GM12878 (cell line): ENCODE measurements around the gene SPR. TPM values are rescaled to one million over a fixed set of nuclear protein-coding genes. Genes with fewer than 3 reads are reported as not detected.
A peak's percentile ranks its signal among the peaks of the same experiment; 100 is the strongest.

Experiments used
- ATAC-seq: fragments of 200-7000 bp; cut with Tn5 transposase; 3 replicates; pipeline ENCODE4 v1.9.1; 2020; ENCODE audit warnings: mild to moderate bottlenecking, moderate library complexity
- BruUV-seq: library from RNA; stranded (reverse); fragments of 400-500 nt; replicated peaks from 2 replicates; lab custom pipeline; 2021; lab: Mats Ljungman, UMichigan
- CTCF ChIA-PET: fragments of 300-600 bp; sonication (Branson Sonifier 250); formaldehyde crosslinking; extraction: SDS; loops from one replicate; lab custom pipeline; 2021; ENCODE audit warnings: inconsistent platforms; lab: Yijun Ruan, JAX
- POLR2A ChIA-PET: fragments of 350-600 bp; formaldehyde crosslinking; extraction: SDS; loops from one replicate; lab custom pipeline; 2021; ENCODE audit warnings: inconsistent platforms; lab: Charles Lee
- RAD21 ChIA-PET: fragments of 300-600 bp; sonication (Branson Sonifier 250); formaldehyde crosslinking; loops from one replicate; lab custom pipeline; 2023; ENCODE audit warnings: antibody characterized with exemption; ENCODE audit not compliant: unreplicated experiment; lab: Charles Lee
- SMC1A ChIA-PET: fragments of 300-600 bp; sonication (Branson Sonifier 250); formaldehyde crosslinking; loops from one replicate; lab custom pipeline; 2023; ENCODE audit not compliant: unreplicated experiment, uncharacterized antibody; lab: Charles Lee
- DNase-seq: peaks from one replicate; pipeline ENCODE4 v3.0.0-alpha.2; 2011; ENCODE audit warnings: low read depth, low spot score
- FAIRE-seq: peaks from 3 replicates; lab custom pipeline; 2011; peaks lifted over from hg19 to GRCh38; lab: Jason Lieb, UNC
- H2AFZ ChIP-seq: 2 replicates; pipeline ENCODE4 v1.6.0; 2011; ENCODE audit warnings: low read depth, low read length, control low read depth; ENCODE audit not compliant: control insufficient read depth
- H3K27ac ChIP-seq: 2 replicates; pipeline ENCODE4 v1.5.1; 2011; ENCODE audit warnings: control low read depth; ENCODE audit not compliant: control insufficient read depth, insufficient read depth
- H3K27me3 ChIP-seq, 2 experiments: replicated peaks in 1 of 2; 2 replicates each; pipeline versions ENCODE4 v1.6.0 to v1.6.1; 2011; ENCODE audit warnings: low read length in 1 of 2; ENCODE audit not compliant: control insufficient read depth in 2 of 2, insufficient read depth in 2 of 2
- H3K36me3 ChIP-seq, 2 experiments: 2 replicates each; pipeline ENCODE4 v1.5.1; 2011; ENCODE audit warnings: low read length in 1 of 2; ENCODE audit not compliant: control insufficient read depth in 2 of 2, insufficient read depth in 2 of 2
- H3K4me1 ChIP-seq: 2 replicates; pipeline ENCODE4 v1.6.1; 2011; ENCODE audit warnings: mild to moderate bottlenecking, low read length, moderate library complexity, mixed read lengths; ENCODE audit not compliant: control insufficient read depth, insufficient read depth
- H3K4me2 ChIP-seq: 2 replicates; pipeline ENCODE4 v1.6.0; 2011; ENCODE audit warnings: control low read depth; ENCODE audit not compliant: control insufficient read depth, insufficient read depth
- H3K4me3 ChIP-seq: fragments of 200-600 bp; sonication (generic); 2 replicates; pipeline ENCODE4 v1.5.1; 2016
- H3K79me2 ChIP-seq: 2 replicates; pipeline ENCODE4 v1.6.0; 2011; ENCODE audit warnings: low read length; ENCODE audit not compliant: control insufficient read depth, insufficient read depth
- H3K9ac ChIP-seq: 2 replicates; pipeline ENCODE4 v1.8.0; 2011; ENCODE audit warnings: low read length, control low read depth, mixed read lengths; ENCODE audit not compliant: control insufficient read depth, insufficient read depth
- H3K9me3 ChIP-seq: replicated peaks from 3 replicates; pipeline ENCODE4 v1.5.1; 2011; ENCODE audit warnings: mild to moderate bottlenecking, low read length; ENCODE audit not compliant: control insufficient read depth, insufficient read depth
- H4K20me1 ChIP-seq: 2 replicates; pipeline ENCODE4 v1.6.0; 2011; ENCODE audit not compliant: control insufficient read depth, insufficient read depth
- BHLHE40 ChIP-seq, 2 experiments: fragments of 450-650 bp in 1 of 2; IDR thresholded peaks; 2 replicates each; pipeline ENCODE4 v1.6.1; 2011 to 2017; ENCODE audit warnings: low read depth in 2 of 2, borderline replicate concordance in 1 of 2, improper control_type of control experiment in 1 of 2, low read length in 1 of 2, mild to moderate bottlenecking in 1 of 2
- CREB1 ChIP-seq: IDR thresholded peaks from 2 replicates; pipeline ENCODE4 v1.6.1; 2012; ENCODE audit warnings: low read depth, mild to moderate bottlenecking, inconsistent platforms
- EGR1 ChIP-seq, 2 experiments: IDR thresholded peaks; 1 replicate in 1 of 2; 2 replicates in 1 of 2; pipeline ENCODE4 v1.6.1; 2011 to 2012; ENCODE audit warnings: low read depth in 2 of 2, low read length in 2 of 2, borderline replicate concordance in 1 of 2, mild to moderate bottlenecking in 1 of 2, moderate library complexity in 1 of 2
- EP300 ChIP-seq, 2 experiments: fragments of 150-350 bp in 1 of 2; IDR thresholded peaks; 2 replicates each; pipeline ENCODE4 v1.6.1; 2011 to 2012; ENCODE audit warnings: low read depth in 2 of 2, low read length in 2 of 2, borderline replicate concordance in 1 of 2, improper control_type of control experiment in 1 of 2, inconsistent platforms in 1 of 2; ENCODE audit not compliant: control insufficient read depth in 1 of 2
- NBN ChIP-seq: fragments of 450-650 bp; IDR thresholded peaks from 2 replicates; pipeline ENCODE4 v1.6.1; 2016
- POLR2AphosphoS5 ChIP-seq: IDR thresholded peaks from 2 replicates; pipeline ENCODE4 v1.6.1; 2011; ENCODE audit warnings: mild to moderate bottlenecking, low read length, inconsistent platforms
- RAD51 ChIP-seq: fragments of 450-650 bp; IDR thresholded peaks from 2 replicates; pipeline ENCODE4 v1.6.1; 2016; ENCODE audit warnings: moderate library complexity, mild to moderate bottlenecking, inconsistent platforms
- RFX5 ChIP-seq: IDR thresholded peaks from 2 replicates; pipeline ENCODE4 v1.6.1; 2011; ENCODE audit warnings: low read depth, low read length, improper control_type of control experiment
- SP1 ChIP-seq: IDR thresholded peaks from one replicate; pipeline ENCODE4 v1.6.1; 2011; ENCODE audit warnings: low read depth, low read length
- SPI1 ChIP-seq: IDR thresholded peaks from 2 replicates; pipeline ENCODE4 v1.6.1; 2011; ENCODE audit warnings: low read depth, mild to moderate bottlenecking, low read length, moderate library complexity, borderline replicate concordance; ENCODE audit not compliant: insufficient read depth
- WGBS: methylation state at CpG from one replicate; pipeline ENCODE4 v1.1.6; 2016; ENCODE audit warnings: low lambda C conversion rate; ENCODE audit not compliant: insufficient replicate concordance, insufficient coverage; ENCODE audit errors: missing lambda C conversion rate; 5-methylcytosine and 5-hydroxymethylcytosine counted together
- in situ Hi-C: fragments of 300-500 bp; cut with MboI; formaldehyde crosslinking; loops from 9 replicates; pipeline ENCODE4 v1.14.3; 2018; ENCODE audit warnings: mixed read lengths
- intact Hi-C: fragments of 100-400 bp; cut with micrococcal nuclease; formaldehyde crosslinking; loops from one replicate; pipeline ENCODE4 v1.14.2; 2022; ENCODE audit not compliant: unreplicated experiment
- polyA plus RNA-seq, 11 experiments: library from polyadenylated mRNA; depleted of rRNA in 4 of 11; unstranded in 6 of 11; stranded (reverse) in 5 of 11; fragments of >200 nt; fragmentation: Nextera tagmentation in 4 of 11; fragmentation: Illumina TruSeq in 1 of 11; extraction: Ambion mirVana in 4 of 11; extraction: Trizol in 1 of 11; gene quantifications; 1 replicate in 1 of 11; 2 replicates in 10 of 11; pipeline versions ENCODE4 v1.2.1 to v1.2.3, GENCODE V29; 2011 to 2016; ENCODE audit warnings: inconsistent platforms in 2 of 11, missing spikeins in 2 of 11, low read depth in 1 of 11
- total RNA-seq, 4 experiments: library from RNA; depleted of rRNA in 3 of 4; stranded (reverse); fragments of >200 nt in 3 of 4; fragmentation: Illumina TruSeq in 1 of 4; extraction: Trizol in 1 of 4; gene quantifications; 2 replicates each; pipeline versions ENCODE4 v1.2.1 to v1.2.3, GENCODE V29; 2013 to 2021
- TF ChIP-seq, protein P1 (sequence below): fragments of 450-650 bp; conservative IDR thresholded peaks from 2 replicates; pipeline ENCODE4 v1.6.1; 2017; ENCODE audit warnings: mild to moderate bottlenecking, moderate library complexity
- TF ChIP-seq, protein P2 (sequence below): IDR thresholded peaks from 2 replicates; pipeline ENCODE4 v1.6.1; 2011; ENCODE audit warnings: low read depth, mild to moderate bottlenecking, low read length, moderate library complexity, borderline replicate concordance; ENCODE audit errors: extremely low read depth
- TF ChIP-seq, protein P3 (sequence below): fragments of 450-650 bp; IDR thresholded peaks from 2 replicates; pipeline ENCODE4 v1.6.1; 2017; ENCODE audit warnings: mild to moderate bottlenecking, moderate library complexity

The SPR gene
- total and polyA plus RNA-seq, 10 of the 15 experiments (the other 5 are each of a cell fraction or from before 2014, with no cell fraction given) = 0.68 to 7.8 (median 2.5) TPM

DNA sequence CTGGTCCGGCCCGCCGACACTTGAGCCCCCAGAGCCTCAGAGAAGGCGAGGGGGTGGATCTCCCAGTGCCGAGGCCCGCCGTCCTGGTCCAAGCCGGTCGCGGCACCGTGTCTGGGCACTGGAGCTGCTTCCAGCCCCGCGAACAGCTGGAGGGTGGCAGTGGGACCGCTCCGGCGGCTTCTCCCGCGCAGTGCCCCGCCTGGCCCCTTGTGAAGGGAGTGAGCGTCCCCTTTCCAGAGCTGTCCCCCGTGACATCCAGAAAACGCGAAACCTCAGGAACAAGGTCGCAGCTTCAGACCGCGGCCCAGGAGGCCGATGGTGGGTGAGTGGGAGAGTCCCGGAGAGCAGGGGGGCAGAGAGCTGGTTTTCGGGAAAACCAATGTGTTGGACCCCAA lies 29.5 kb downstream of the SPR start (continued):
- TF ChIP-seq RFX5 (no peak), EP300 (IDR thresholded peaks at IDR 0.05; ENCODE audit: borderline replicate concordance in 1 of 2, control insufficient read depth in 1 of 2, low read depth in 2 of 2, low read length in 2 of 2) (no peak), CREB1 (no peak), RAD51 (no peak), EGR1 (IDR thresholded peaks at IDR 0.05; ENCODE audit: borderline replicate concordance in 1 of 2, low read depth in 2 of 2, low read length in 2 of 2) (no peak)
- TF ChIP-seq, protein P1, sequence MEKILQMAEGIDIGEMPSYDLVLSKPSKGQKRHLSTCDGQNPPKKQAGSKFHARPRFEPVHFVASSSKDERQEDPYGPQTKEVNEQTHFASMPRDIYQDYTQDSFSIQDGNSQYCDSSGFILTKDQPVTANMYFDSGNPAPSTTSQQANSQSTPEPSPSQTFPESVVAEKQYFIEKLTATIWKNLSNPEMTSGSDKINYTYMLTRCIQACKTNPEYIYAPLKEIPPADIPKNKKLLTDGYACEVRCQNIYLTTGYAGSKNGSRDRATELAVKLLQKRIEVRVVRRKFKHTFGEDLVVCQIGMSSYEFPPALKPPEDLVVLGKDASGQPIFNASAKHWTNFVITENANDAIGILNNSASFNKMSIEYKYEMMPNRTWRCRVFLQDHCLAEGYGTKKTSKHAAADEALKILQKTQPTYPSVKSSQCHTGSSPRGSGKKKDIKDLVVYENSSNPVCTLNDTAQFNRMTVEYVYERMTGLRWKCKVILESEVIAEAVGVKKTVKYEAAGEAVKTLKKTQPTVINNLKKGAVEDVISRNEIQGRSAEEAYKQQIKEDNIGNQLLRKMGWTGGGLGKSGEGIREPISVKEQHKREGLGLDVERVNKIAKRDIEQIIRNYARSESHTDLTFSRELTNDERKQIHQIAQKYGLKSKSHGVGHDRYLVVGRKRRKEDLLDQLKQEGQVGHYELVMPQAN = 0 out of 2 replicates have a peak, but pooled peaks have one; percentile 19
- TF ChIP-seq, protein P2, sequence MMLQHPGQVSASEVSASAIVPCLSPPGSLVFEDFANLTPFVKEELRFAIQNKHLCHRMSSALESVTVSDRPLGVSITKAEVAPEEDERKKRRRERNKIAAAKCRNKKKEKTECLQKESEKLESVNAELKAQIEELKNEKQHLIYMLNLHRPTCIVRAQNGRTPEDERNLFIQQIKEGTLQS = no peak

DNA sequence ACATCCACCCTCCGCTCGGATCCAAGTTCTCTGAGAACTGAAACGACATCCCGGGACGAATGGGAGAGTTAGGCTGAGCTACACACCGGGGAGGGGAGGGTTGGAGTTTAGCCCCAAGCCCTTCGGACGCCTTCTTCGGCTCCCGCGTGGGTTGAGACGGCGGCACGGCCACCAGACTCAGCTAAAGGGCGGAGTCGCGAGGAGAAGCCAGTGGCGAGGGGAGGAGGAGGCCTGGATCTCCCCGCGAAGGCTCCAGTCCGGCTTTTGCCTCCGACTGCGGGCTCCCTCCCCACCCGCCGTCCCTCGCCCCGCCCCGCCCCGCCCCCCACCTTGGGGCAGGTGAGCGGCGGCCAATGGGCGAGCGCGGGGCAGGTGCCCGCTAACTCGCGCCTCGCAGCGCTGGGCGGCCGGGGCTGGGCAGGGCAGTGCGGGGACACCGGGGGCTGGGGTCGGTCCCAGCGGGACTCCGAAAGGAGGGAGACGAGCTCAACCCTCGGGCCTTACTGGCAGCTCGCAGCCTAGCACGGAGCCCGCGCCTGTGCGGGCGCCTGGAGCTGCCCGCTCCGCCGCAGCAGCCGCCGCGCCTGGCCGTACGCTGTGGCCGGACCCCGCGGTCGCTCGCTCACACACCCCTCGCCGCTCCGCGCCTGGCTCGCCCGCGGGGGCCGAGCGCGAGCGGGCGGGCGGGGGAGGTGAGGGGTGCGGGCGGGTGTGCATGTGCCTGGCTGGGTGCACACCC lies 30.1 kb downstream of the SPR start, which contains the start of gene EMX1:
Gene EMX1, plus strand, starts transcription at position 382 of the 739 bp plus-strand sequence. Its CDS starts 334 bp downstream, at position 716.
- ATAC-seq (peak; percentile 75), FAIRE-seq (peak; percentile 70), DNase-seq (no peak)
- ChIA-PET POLR2A (interaction anchor here (1.3 to 5.8 kb wide), 3 partner anchors 9 to 23 kb away, joined by 3 to 42 read pairs (median 5); no protein-coding TSS in a partner anchor), SMC1A (interaction anchor here (0.9 to 5.6 kb wide), 5 partner anchors 9 to 1585 kb away, joined by 3 to 48 read pairs (median 6); no protein-coding TSS in a partner anchor), RAD21 (interaction anchor here (0.6 to 6.7 kb wide), 7 partner anchors 10 to 57 kb away, joined by 3 to 88 read pairs (median 4); partner anchors contain the start of gene SPR), CTCF (interaction anchor here (0.6 to 6.3 kb wide), 6 partner anchors 8 to 56 kb away, joined by 3 to 106 read pairs (median 6); partner anchors contain the start of gene SPR)
- Histone ChIP-seq H3K27ac (peak within 1 kb of the TSS; percentile 48), H3K4me1 (peaks cover 9% of the 10 kb centered on the region), H3K4me2 (peak within 1 kb of the TSS; percentile 90), H3K36me3 (no peaks in the 10 kb centered on the region), H3K9ac (peak within 1 kb of the TSS; percentile 73), H4K20me1 (peaks cover 2% of the 10 kb centered on the region; the same call in 1 of the 2 replicates), H3K9me3 (no peaks in the 10 kb centered on the region; the same call in 2 of the 3 replicates), H2AFZ (peak within 1 kb of the TSS; percentile 56), H3K79me2 (no peaks in the 10 kb centered on the region), H3K27me3 (peaks cover 8 to 62% of the 10 kb centered on the region in 2 experiments), H3K4me3 (peak within 1 kb of the TSS; percentile 75)
- in situ Hi-C loops = no loop called here
- under 1% methylated on average over 81 of the region's 82 CpGs for WGBS
- intact Hi-C loops = loop anchor here (2.0 to 5.0 kb wide), 3 partner anchors 25 to 155 kb away; partner anchors contain the start of gene SFXN5
- no TSS peak for BruUV-seq
- peak; percentile 94 for TF ChIP-seq SP1
- peak in 1 of 2 experiments; percentile 14; a peak in 1 of 3 replicates for TF ChIP-seq EGR1 (IDR thresholded peaks at IDR 0.05; ENCODE audit: borderline replicate concordance in 1 of 2, low read depth in 2 of 2, low read length in 2 of 2)
- TF ChIP-seq BHLHE40 (IDR thresholded peaks at IDR 0.05; ENCODE audit: borderline replicate concordance in 1 of 2, low read depth in 2 of 2, low read length in 1 of 2) = peak in 1 of 2 experiments; percentile 62; a peak in 1 of 4 replicates
- TF ChIP-seq POLR2AphosphoS5 = peak; percentile 41; the same call in 1 of the 2 replicates
- peak; percentile 44; the same call in 1 of the 2 replicates for TF ChIP-seq NBN
- TF ChIP-seq SPI1 = no peak
- TF ChIP-seq, protein P3, sequence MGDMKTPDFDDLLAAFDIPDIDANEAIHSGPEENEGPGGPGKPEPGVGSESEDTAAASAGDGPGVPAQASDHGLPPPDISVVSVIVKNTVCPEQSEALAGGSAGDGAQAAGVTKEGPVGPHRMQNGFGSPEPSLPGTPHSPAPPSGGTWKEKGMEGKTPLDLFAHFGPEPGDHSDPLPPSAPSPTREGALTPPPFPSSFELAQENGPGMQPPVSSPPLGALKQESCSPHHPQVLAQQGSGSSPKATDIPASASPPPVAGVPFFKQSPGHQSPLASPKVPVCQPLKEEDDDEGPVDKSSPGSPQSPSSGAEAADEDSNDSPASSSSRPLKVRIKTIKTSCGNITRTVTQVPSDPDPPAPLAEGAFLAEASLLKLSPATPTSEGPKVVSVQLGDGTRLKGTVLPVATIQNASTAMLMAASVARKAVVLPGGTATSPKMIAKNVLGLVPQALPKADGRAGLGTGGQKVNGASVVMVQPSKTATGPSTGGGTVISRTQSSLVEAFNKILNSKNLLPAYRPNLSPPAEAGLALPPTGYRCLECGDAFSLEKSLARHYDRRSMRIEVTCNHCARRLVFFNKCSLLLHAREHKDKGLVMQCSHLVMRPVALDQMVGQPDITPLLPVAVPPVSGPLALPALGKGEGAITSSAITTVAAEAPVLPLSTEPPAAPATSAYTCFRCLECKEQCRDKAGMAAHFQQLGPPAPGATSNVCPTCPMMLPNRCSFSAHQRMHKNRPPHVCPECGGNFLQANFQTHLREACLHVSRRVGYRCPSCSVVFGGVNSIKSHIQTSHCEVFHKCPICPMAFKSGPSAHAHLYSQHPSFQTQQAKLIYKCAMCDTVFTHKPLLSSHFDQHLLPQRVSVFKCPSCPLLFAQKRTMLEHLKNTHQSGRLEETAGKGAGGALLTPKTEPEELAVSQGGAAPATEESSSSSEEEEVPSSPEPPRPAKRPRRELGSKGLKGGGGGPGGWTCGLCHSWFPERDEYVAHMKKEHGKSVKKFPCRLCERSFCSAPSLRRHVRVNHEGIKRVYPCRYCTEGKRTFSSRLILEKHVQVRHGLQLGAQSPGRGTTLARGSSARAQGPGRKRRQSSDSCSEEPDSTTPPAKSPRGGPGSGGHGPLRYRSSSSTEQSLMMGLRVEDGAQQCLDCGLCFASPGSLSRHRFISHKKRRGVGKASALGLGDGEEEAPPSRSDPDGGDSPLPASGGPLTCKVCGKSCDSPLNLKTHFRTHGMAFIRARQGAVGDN = peak; percentile 7; the same call in 1 of the 2 replicates
